OCI-LY1 (cell line): ENCODE measurements around the gene MGAT3.
A peak's percentile ranks its signal among the peaks of the same experiment; 100 is the strongest.

ENCODE experiments used
- H2AFZ ChIP-seq: fragments of 200-600 bp; sonication (generic), shearing (Covaris generic); 2 replicates; pipeline ENCODE4 v1.6.0; 2014; ENCODE audit warnings: antibody characterized with exemption, mild to moderate bottlenecking, low read length
- H3F3A ChIP-seq: fragments of 200-600 bp; sonication (generic), shearing (Covaris generic); 2 replicates; pipeline ENCODE4 v1.6.0; 2014; ENCODE audit warnings: mild to moderate bottlenecking, antibody characterized with exemption, low read length, moderate library complexity; ENCODE audit not compliant: insufficient read depth
- H3K27ac ChIP-seq: fragments of 200-600 bp; sonication (generic); 2 replicates; pipeline ENCODE4 v1.5.1; 2014; ENCODE audit warnings: low read length, mixed run types, mild to moderate bottlenecking, low read depth; ENCODE audit not compliant: poor library complexity, severe bottlenecking
- H3K27me3 ChIP-seq: fragments of 200-600 bp; sonication (generic); 2 replicates; pipeline ENCODE4 v1.6.0; 2014; ENCODE audit warnings: antibody characterized with exemption, mild to moderate bottlenecking, low read length, moderate library complexity; ENCODE audit not compliant: insufficient read depth
- H3K36me3 ChIP-seq: fragments of 200-600 bp; sonication (generic); 2 replicates; pipeline ENCODE4 v1.6.1; 2014; ENCODE audit warnings: mild to moderate bottlenecking, antibody characterized with exemption, low read length, moderate library complexity, mixed read lengths; ENCODE audit not compliant: insufficient read depth
- H3K4me1 ChIP-seq: fragments of 200-600 bp; sonication (generic); 2 replicates; pipeline ENCODE4 v1.5.1; 2014; ENCODE audit warnings: mild to moderate bottlenecking, low read length, moderate library complexity; ENCODE audit not compliant: insufficient read depth, severe bottlenecking
- H3K4me2 ChIP-seq: fragments of 200-600 bp; sonication (generic), shearing (Covaris generic); 2 replicates; pipeline ENCODE4 v1.6.1; 2014; ENCODE audit warnings: low read length
- H3K4me3 ChIP-seq: fragments of 200-600 bp; sonication (generic); 2 replicates; pipeline ENCODE4 v1.5.1; 2014; ENCODE audit warnings: low read length, low read depth, mild to moderate bottlenecking, mixed read lengths; ENCODE audit not compliant: poor library complexity, severe bottlenecking
- H3K79me2 ChIP-seq: fragments of 200-600 bp; shearing (Covaris generic); 2 replicates; pipeline ENCODE4 v1.6.1; 2016; ENCODE audit warnings: mixed run types, low read length, mixed read lengths; ENCODE audit not compliant: insufficient read depth
- H3K9ac ChIP-seq: fragments of 200-600 bp; sonication (generic), shearing (Covaris generic); 2 replicates; pipeline ENCODE4 v1.6.1; 2014; ENCODE audit warnings: mild to moderate bottlenecking, low read length, mixed read lengths
- H3K9me2 ChIP-seq: fragments of 200-600 bp; sonication (generic), shearing (Covaris generic); 2 replicates; pipeline ENCODE4 v1.6.1; 2014; ENCODE audit warnings: low read depth, mild to moderate bottlenecking, low read length, mixed read lengths
- H3K9me3 ChIP-seq: fragments of 200-600 bp; shearing (Covaris generic); 2 replicates; pipeline ENCODE4 v1.6.1; 2014; ENCODE audit warnings: low read length, mixed read lengths
- H4K20me1 ChIP-seq: fragments of 200-600 bp; sonication (generic), shearing (Covaris generic); 2 replicates; pipeline ENCODE4 v1.6.0; 2016; ENCODE audit warnings: mild to moderate bottlenecking, low read length; ENCODE audit not compliant: insufficient read depth
- CTCF ChIP-seq: fragments of 200-600 bp; sonication (generic), shearing (Covaris generic); IDR thresholded peaks from 2 replicates; pipeline ENCODE4 v1.5.1; 2017; ENCODE audit warnings: mild to moderate bottlenecking, antibody characterized with exemption, low read length, moderate library complexity, mixed read lengths
- EZH2 ChIP-seq: fragments of 200-600 bp; sonication (generic), shearing (Covaris generic); IDR thresholded peaks from 2 replicates; pipeline ENCODE4 v1.8.0; 2017; ENCODE audit warnings: borderline replicate concordance, mixed run types, mild to moderate bottlenecking, antibody characterized with exemption, low read length, moderate library complexity, mixed read lengths

Gene MGAT3

GRCh38 chr22:39435616-39436015, 21.2 kb upstream of the MGAT3 start:
- Histone ChIP-seq H3K4me1 (peaks cover 49% of the 10 kb centered on the region), H4K20me1 (no peaks in the 10 kb centered on the region), H3K9ac (no peak overlapping the region; the same call in 1 of the 2 replicates), H3K27me3 (no peaks in the 10 kb centered on the region), H3F3A (peaks cover 8% of the 10 kb centered on the region; the same call in 1 of the 2 replicates), H3K4me3 (no peak overlapping the region), H2AFZ (no peak overlapping the region), H3K27ac (peak overlapping the region; percentile 99), H3K4me2 (peak overlapping the region; percentile 0; the same call in 1 of the 2 replicates), H3K9me2 (no peaks in the 10 kb centered on the region), H3K36me3 (peaks cover 29% of the 10 kb centered on the region; the same call in 1 of the 2 replicates), H3K79me2 (no peaks in the 10 kb centered on the region), H3K9me3 (no peaks in the 10 kb centered on the region)
- no peak for TF ChIP-seq CTCF
- no peak for TF ChIP-seq EZH2

- Histone ChIP-seq H3K9ac (peak overlapping the region; percentile 88), H3K4me2 (peak overlapping the region; percentile 81), H3K27me3 (no peaks in the 10 kb centered on the region), H2AFZ (no peak overlapping the region), H3K4me3 (peak overlapping the region; percentile 50), H4K20me1 (no peaks in the 10 kb centered on the region), H3K9me3 (no peaks in the 10 kb centered on the region), H3K27ac (peak overlapping the region; percentile 99), H3K4me1 (peaks cover 73% of the 10 kb centered on the region), H3F3A (peaks cover 19% of the 10 kb centered on the region), H3K36me3 (0 out of 2 replicates have a peak, but pooled peaks cover 5% of the 10 kb centered on the region), H3K9me2 (no peaks in the 10 kb centered on the region), H3K79me2 (no peaks in the 10 kb centered on the region)
- TF ChIP-seq EZH2 (no peak), CTCF (no peak)
These were observed 18.8 kb upstream of the MGAT3 start for GRCh38 chr22:39437791-39438704.

GRCh38 chr22:39439170-39439569, 17.6 kb upstream of the MGAT3 start:
- H3K27me3 ChIP-seq: no peaks in the 10 kb centered on the region
- no peaks in the 10 kb centered on the region for H4K20me1 ChIP-seq
- no peaks in the 10 kb centered on the region for H3K79me2 ChIP-seq
- peak overlapping the region; percentile 99 for H3K27ac ChIP-seq
- no peak overlapping the region for H3K4me3 ChIP-seq
- no peak for TF ChIP-seq EZH2
- no peak for TF ChIP-seq CTCF
- peaks cover 85% of the 10 kb centered on the region for H3K4me1 ChIP-seq
- H3K9ac ChIP-seq: peak overlapping the region; percentile 10; the same call in 1 of the 2 replicates
- 0 out of 2 replicates have a peak, but pooled peaks cover under 1% of the 10 kb centered on the region for H3K36me3 ChIP-seq
- no peaks in the 10 kb centered on the region for H3K9me2 ChIP-seq
- no peak overlapping the region for H2AFZ ChIP-seq
- peaks cover 19% of the 10 kb centered on the region for H3F3A ChIP-seq
- H3K4me2 ChIP-seq: no peak overlapping the region
- no peaks in the 10 kb centered on the region for H3K9me3 ChIP-seq
